GM12878 (cell line): ENCODE measurements around the gene PKLR. TPM values are rescaled to one million over a fixed set of nuclear protein-coding genes. Genes with fewer than 3 reads are reported as not detected.

Source experiments
- BRCA1 ChIP-seq: IDR thresholded peaks from 2 replicates; pipeline ENCODE4 v1.6.1; 2011; ENCODE audit warnings: low read depth, low read length, improper control_type of control experiment
- CBFB ChIP-seq: IDR thresholded peaks from 2 replicates; pipeline ENCODE4 v1.6.1; 2016; ENCODE audit warnings: antibody characterized with exemption, low read depth
- CHD2 ChIP-seq: IDR thresholded peaks from 2 replicates; pipeline ENCODE4 v1.6.1; 2011; ENCODE audit warnings: low read depth, low read length, improper control_type of control experiment, borderline replicate concordance
- CHD4 ChIP-seq: fragments of 200-600 bp; sonication (generic); IDR thresholded peaks from 2 replicates; pipeline ENCODE4 v1.6.1; 2016; ENCODE audit warnings: mild to moderate bottlenecking
- EP300 ChIP-seq, 2 experiments: fragments of 150-350 bp in 1 of 2; IDR thresholded peaks; 2 replicates each; pipeline ENCODE4 v1.6.1; 2011 to 2012; ENCODE audit warnings: low read depth in 2 of 2, low read length in 2 of 2, borderline replicate concordance in 1 of 2, improper control_type of control experiment in 1 of 2, inconsistent platforms in 1 of 2; ENCODE audit not compliant: control insufficient read depth in 1 of 2
- EZH2 ChIP-seq: IDR thresholded peaks from 2 replicates; pipeline ENCODE4 v1.6.1; 2012; ENCODE audit warnings: low read depth, mild to moderate bottlenecking, control low read depth, inconsistent platforms, low read length, borderline replicate concordance; ENCODE audit not compliant: control insufficient read depth
- FOS ChIP-seq: IDR thresholded peaks from 3 replicates; pipeline ENCODE4 v1.6.1; 2011; ENCODE audit warnings: borderline replicate concordance; ENCODE audit not compliant: insufficient read length; ENCODE audit errors: extremely low read depth
- GABPA ChIP-seq: IDR thresholded peaks from 2 replicates; pipeline ENCODE4 v1.6.1; 2014; ENCODE audit warnings: antibody characterized with exemption, low read depth, mild to moderate bottlenecking, inconsistent platforms
- GATAD2B ChIP-seq: fragments of 450-650 bp; conservative IDR thresholded peaks from 2 replicates; pipeline ENCODE4 v1.6.1; 2017; ENCODE audit warnings: low read depth, mild to moderate bottlenecking, moderate library complexity
- HCFC1 ChIP-seq: fragments of 150-350 bp; IDR thresholded peaks from 2 replicates; pipeline ENCODE4 v1.6.1; 2014; ENCODE audit warnings: low read length
- HDGF ChIP-seq: fragments of 450-650 bp; IDR thresholded peaks from 2 replicates; pipeline ENCODE4 v1.6.1; 2016; ENCODE audit warnings: antibody characterized with exemption
- JUNB ChIP-seq: IDR thresholded peaks from 2 replicates; pipeline ENCODE4 v1.6.1; 2016; ENCODE audit warnings: antibody characterized with exemption, mild to moderate bottlenecking
- KAT2A ChIP-seq: conservative IDR thresholded peaks from 2 replicates; pipeline ENCODE4 v1.6.1; 2011; ENCODE audit warnings: low read depth, low read length; ENCODE audit not compliant: control insufficient read depth
- NFIC ChIP-seq: IDR thresholded peaks from 2 replicates; pipeline ENCODE4 v1.6.1; 2012; ENCODE audit warnings: low read depth, mild to moderate bottlenecking, inconsistent platforms, low read length, moderate library complexity
- POU2F2 ChIP-seq: IDR thresholded peaks from 3 replicates; pipeline ENCODE4 v1.6.1; 2011; ENCODE audit warnings: low read depth, mild to moderate bottlenecking, low read length, borderline replicate concordance
- RAD51 ChIP-seq: fragments of 450-650 bp; IDR thresholded peaks from 2 replicates; pipeline ENCODE4 v1.6.1; 2016; ENCODE audit warnings: moderate library complexity, mild to moderate bottlenecking, inconsistent platforms
- SIX5 ChIP-seq: IDR thresholded peaks from 2 replicates; pipeline ENCODE4 v1.6.1; 2011; ENCODE audit warnings: mild to moderate bottlenecking, low read depth, low read length, moderate library complexity; ENCODE audit not compliant: severe bottlenecking
- SKIL ChIP-seq: fragments of 450-650 bp; IDR thresholded peaks from 2 replicates; pipeline ENCODE4 v1.6.1; 2017; ENCODE audit warnings: mild to moderate bottlenecking, low read depth, inconsistent platforms; ENCODE audit not compliant: poor library complexity, severe bottlenecking
- SMAD5 ChIP-seq: IDR thresholded peaks from 2 replicates; pipeline ENCODE4 v1.6.1; 2016; ENCODE audit warnings: antibody characterized with exemption, low read depth
- SMARCA5 ChIP-seq: fragments of 450-650 bp; IDR thresholded peaks from 2 replicates; pipeline ENCODE4 v1.6.1; 2017; ENCODE audit warnings: mild to moderate bottlenecking
- SRF ChIP-seq, 2 experiments: IDR thresholded peaks; 2 replicates each; pipeline ENCODE4 v1.6.1; 2011; ENCODE audit warnings: low read depth in 2 of 2, low read length in 2 of 2, mild to moderate bottlenecking in 1 of 2, moderate library complexity in 1 of 2
- SUPT20H ChIP-seq: IDR thresholded peaks from 2 replicates; pipeline ENCODE4 v1.6.1; 2011; ENCODE audit warnings: low read depth, mild to moderate bottlenecking, low read length, moderate library complexity, borderline replicate concordance; ENCODE audit not compliant: control insufficient read depth
- YY1 ChIP-seq: IDR thresholded peaks from 2 replicates; pipeline ENCODE4 v1.6.1; 2011; ENCODE audit warnings: low read depth, mild to moderate bottlenecking, low read length
- ZNF207 ChIP-seq: fragments of 450-650 bp; IDR thresholded peaks from 2 replicates; pipeline ENCODE4 v1.6.1; 2014; ENCODE audit warnings: antibody characterized with exemption, mild to moderate bottlenecking, borderline replicate concordance
- ZNF592 ChIP-seq: fragments of 450-650 bp; IDR thresholded peaks from 2 replicates; pipeline ENCODE4 v1.6.1; 2017; ENCODE audit warnings: mild to moderate bottlenecking, moderate library complexity
- polyA plus RNA-seq, 11 experiments: library from polyadenylated mRNA; depleted of rRNA in 4 of 11; unstranded in 6 of 11; stranded (reverse) in 5 of 11; fragments of >200 nt; fragmentation: Nextera tagmentation in 4 of 11; fragmentation: Illumina TruSeq in 1 of 11; extraction: Ambion mirVana in 4 of 11; extraction: Trizol in 1 of 11; gene quantifications; 1 replicate in 1 of 11; 2 replicates in 10 of 11; pipeline versions ENCODE4 v1.2.1 to v1.2.3, GENCODE V29; 2011 to 2016; ENCODE audit warnings: inconsistent platforms in 2 of 11, missing spikeins in 2 of 11, low read depth in 1 of 11
- total RNA-seq, 4 experiments: library from RNA; depleted of rRNA in 3 of 4; stranded (reverse); fragments of >200 nt in 3 of 4; fragmentation: Illumina TruSeq in 1 of 4; extraction: Trizol in 1 of 4; gene quantifications; 2 replicates each; pipeline versions ENCODE4 v1.2.1 to v1.2.3, GENCODE V29; 2013 to 2021

PKLR gene
- total and polyA plus RNA-seq, 10 of the 15 experiments (the other 5 are each of a cell fraction or from before 2014, with no cell fraction given) = 0.04 to 0.15 (median 0.08) TPM; not detected in 7

GRCh38 chr1:155308493-155309422, 7.5 kb upstream of the PKLR start, which contains the start of gene FDPS (continued):
- TF ChIP-seq ZNF592 (no peak), FOS (peak; percentile 23), SMAD5 (peak; percentile 83; the same call in 1 of the 2 replicates), CHD2 (peak; percentile 98), SKIL (peak; percentile 6), GATAD2B (no peak), CBFB (peak; percentile 67), JUNB (no peak), BRCA1 (peak; percentile 65), EZH2 (no peak), SUPT20H (no peak), SRF (IDR thresholded peaks at IDR 0.05; ENCODE audit: low read depth in 2 of 2, low read length in 2 of 2) (no peak), HDGF (no peak), SMARCA5 (no peak), RAD51 (peak; percentile 79), POU2F2 (peak; percentile 44; the same call in 1 of the 3 replicates), YY1 (peak; percentile 82), NFIC (no peak), ZNF207 (no peak), SIX5 (peak; percentile 83), GABPA (no peak; the same call in 1 of the 2 replicates), HCFC1 (peak; percentile 94), CHD4 (no peak), EP300 (IDR thresholded peaks at IDR 0.05; ENCODE audit: borderline replicate concordance in 1 of 2, control insufficient read depth in 1 of 2, low read depth in 2 of 2, low read length in 2 of 2) (0 out of 4 replicates have a peak, but pooled peaks of 1 of the 2 experiments have one; percentile 48), KAT2A (no peak)
